HUES6 (cell line): ENCODE measurements around the gene UNC119.

Experiments
- H3K27ac ChIP-seq: 2 replicates; pipeline ENCODE4 v1.7.0; 2013; ENCODE audit warnings: low read depth, mild to moderate bottlenecking, low read length, inconsistent platforms
- H3K27me3 ChIP-seq: 2 replicates; pipeline ENCODE4 v1.6.1; 2013; ENCODE audit warnings: low read length; ENCODE audit not compliant: control insufficient read depth, insufficient read depth
- H3K36me3 ChIP-seq: 2 replicates; pipeline ENCODE4 v1.6.1; 2013; ENCODE audit warnings: low read length; ENCODE audit not compliant: control insufficient read depth, insufficient read depth
- H3K4me1 ChIP-seq: 2 replicates; pipeline ENCODE4 v1.6.1; 2013; ENCODE audit warnings: low read length; ENCODE audit not compliant: control insufficient read depth, insufficient read depth
- H3K4me3 ChIP-seq: 2 replicates; pipeline ENCODE4 v1.5.1; 2013; ENCODE audit warnings: low read depth, low read length
- H3K9ac ChIP-seq: one replicate; pipeline ENCODE4 v1.6.1; 2013; ENCODE audit warnings: mild to moderate bottlenecking, low read length
- H3K9me3 ChIP-seq: 2 replicates; pipeline ENCODE4 v1.6.1; 2013; ENCODE audit warnings: low read depth, low read length; ENCODE audit not compliant: control insufficient read depth, insufficient read depth

Gene UNC119

GRCh38 chr17:28519236-28519635, 33.2 kb downstream of the UNC119 start:
- H3K36me3 ChIP-seq: no peaks in the 10 kb centered on the region
- peaks cover 7% of the 10 kb centered on the region; the same call in 1 of the 2 replicates for H3K27me3 ChIP-seq
- H3K9me3 ChIP-seq: no peaks in the 10 kb centered on the region
- no peak overlapping the region for H3K9ac ChIP-seq
- H3K4me1 ChIP-seq: peaks cover 7% of the 10 kb centered on the region
- no peak overlapping the region for H3K4me3 ChIP-seq
- no peak overlapping the region for H3K27ac ChIP-seq

GRCh38 chr17:28518578-28518977, 33.8 kb downstream of the UNC119 start:
- H3K27me3 ChIP-seq: peaks cover 7% of the 10 kb centered on the region; the same call in 1 of the 2 replicates
- no peaks in the 10 kb centered on the region for H3K9me3 ChIP-seq
- H3K9ac ChIP-seq: no peak overlapping the region
- H3K4me1 ChIP-seq: peaks cover 7% of the 10 kb centered on the region
- no peaks in the 10 kb centered on the region for H3K36me3 ChIP-seq
- H3K4me3 ChIP-seq: no peak overlapping the region
- H3K27ac ChIP-seq: no peak overlapping the region

GRCh38 chr17:28518132-28518531, 34.3 kb downstream of the UNC119 start:
- Histone ChIP-seq H3K27me3 (peaks cover 7% of the 10 kb centered on the region; the same call in 1 of the 2 replicates), H3K9me3 (no peaks in the 10 kb centered on the region), H3K4me3 (no peak overlapping the region), H3K36me3 (no peaks in the 10 kb centered on the region), H3K9ac (no peak overlapping the region), H3K4me1 (peaks cover 7% of the 10 kb centered on the region), H3K27ac (no peak overlapping the region)

GRCh38 chr17:28515518-28515917, 36.9 kb downstream of the UNC119 start:
- H3K27ac ChIP-seq: no peak overlapping the region
- no peaks in the 10 kb centered on the region for H3K36me3 ChIP-seq
- no peak overlapping the region for H3K9ac ChIP-seq
- peaks cover 5% of the 10 kb centered on the region; the same call in 1 of the 2 replicates for H3K27me3 ChIP-seq
- H3K9me3 ChIP-seq: no peaks in the 10 kb centered on the region
- no peak overlapping the region for H3K4me3 ChIP-seq
- no peaks in the 10 kb centered on the region for H3K4me1 ChIP-seq

GRCh38 chr17:28514561-28515002, 37.8 kb downstream of the UNC119 start:
- H3K27me3 ChIP-seq: peaks cover 5% of the 10 kb centered on the region; the same call in 1 of the 2 replicates
- H3K4me1 ChIP-seq: no peaks in the 10 kb centered on the region
- H3K36me3 ChIP-seq: no peaks in the 10 kb centered on the region
- H3K9ac ChIP-seq: no peak overlapping the region
- H3K9me3 ChIP-seq: no peaks in the 10 kb centered on the region
- H3K4me3 ChIP-seq: no peak overlapping the region
- H3K27ac ChIP-seq: no peak overlapping the region

- no peaks in the 10 kb centered on the region for H3K9me3 ChIP-seq
- H3K27ac ChIP-seq: no peak overlapping the region
- no peaks in the 10 kb centered on the region for H3K4me1 ChIP-seq
- H3K4me3 ChIP-seq: no peak overlapping the region
- peaks cover 5% of the 10 kb centered on the region; the same call in 1 of the 2 replicates for H3K27me3 ChIP-seq
- no peak overlapping the region for H3K9ac ChIP-seq
- no peaks in the 10 kb centered on the region for H3K36me3 ChIP-seq
These were observed 38.9 kb downstream of the UNC119 start for GRCh38 chr17:28513476-28513875.

DNA sequence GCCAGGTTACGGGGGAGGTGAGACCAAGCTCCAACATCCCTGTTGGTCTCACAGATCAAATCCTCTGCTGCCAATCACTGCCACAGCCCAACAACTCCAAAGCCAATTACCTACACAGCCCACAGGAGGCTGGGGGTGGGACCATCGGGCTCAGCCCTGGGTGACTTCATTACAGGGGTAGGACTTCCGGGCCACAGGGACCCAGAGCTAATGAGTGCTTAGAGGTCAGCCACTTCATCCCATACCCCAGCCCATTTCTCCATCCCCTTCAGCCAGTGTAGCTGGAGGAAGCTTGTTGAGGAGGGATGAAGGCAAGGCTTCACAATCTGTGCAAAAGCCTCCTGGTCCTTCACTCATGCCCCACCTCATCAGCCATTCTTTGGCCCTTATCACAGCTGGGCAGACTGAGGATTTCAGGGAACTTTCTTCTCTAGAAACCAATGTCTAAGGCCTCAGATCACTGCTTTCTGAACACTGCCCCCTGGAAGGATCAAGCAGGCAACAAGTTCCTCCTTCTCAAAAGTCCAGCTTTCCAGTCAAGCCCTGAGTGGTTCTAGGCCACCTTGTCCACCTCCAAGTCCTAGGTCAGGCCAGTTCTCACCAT, 40.5 kb downstream of the UNC119 start:
- Histone ChIP-seq H3K4me1 (peaks cover 8% of the 10 kb centered on the region), H3K27me3 (peaks cover 5% of the 10 kb centered on the region), H3K4me3 (no peak overlapping the region), H3K36me3 (no peaks in the 10 kb centered on the region), H3K9ac (no peak overlapping the region), H3K9me3 (no peaks in the 10 kb centered on the region), H3K27ac (no peak overlapping the region)

GRCh38 chr17:28509789-28510188, 42.6 kb downstream of the UNC119 start:
- no peak overlapping the region for H3K9ac ChIP-seq
- no peaks in the 10 kb centered on the region for H3K9me3 ChIP-seq
- no peaks in the 10 kb centered on the region for H3K36me3 ChIP-seq
- no peak overlapping the region for H3K27ac ChIP-seq
- peaks cover 5% of the 10 kb centered on the region for H3K27me3 ChIP-seq
- H3K4me3 ChIP-seq: no peak overlapping the region
- H3K4me1 ChIP-seq: peaks cover 8% of the 10 kb centered on the region

- Histone ChIP-seq H3K27me3 (peaks cover 5% of the 10 kb centered on the region), H3K4me3 (no peak overlapping the region), H3K4me1 (peaks cover 8% of the 10 kb centered on the region), H3K36me3 (no peaks in the 10 kb centered on the region), H3K9me3 (no peaks in the 10 kb centered on the region), H3K27ac (no peak overlapping the region), H3K9ac (no peak overlapping the region)
These were observed 44.2 kb downstream of the UNC119 start for GRCh38 chr17:28508211-28508724.

GRCh38 chr17:28507567-28508203, 44.7 kb downstream of the UNC119 start:
- H3K9ac ChIP-seq: no peak overlapping the region
- peaks cover 5% of the 10 kb centered on the region for H3K27me3 ChIP-seq
- no peak overlapping the region for H3K4me3 ChIP-seq
- H3K36me3 ChIP-seq: no peaks in the 10 kb centered on the region
- no peak overlapping the region for H3K27ac ChIP-seq
- H3K9me3 ChIP-seq: no peaks in the 10 kb centered on the region
- H3K4me1 ChIP-seq: peaks cover 8% of the 10 kb centered on the region

GRCh38 chr17:28506763-28507487, 45.5 kb downstream of the UNC119 start:
- H3K27me3 ChIP-seq: peaks cover 5% of the 10 kb centered on the region
- peaks cover 8% of the 10 kb centered on the region for H3K4me1 ChIP-seq
- no peaks in the 10 kb centered on the region for H3K9me3 ChIP-seq

More at GRCh38 chr17:28506763-28507487, 45.5 kb downstream of the UNC119 start:
- Histone ChIP-seq H3K9ac (no peak overlapping the region), H3K27ac (no peak overlapping the region), H3K4me3 (no peak overlapping the region), H3K36me3 (no peaks in the 10 kb centered on the region)
